Hepatocyte (in vitro differentiated cells): ENCODE results near the gene MSRB1.
"Not testable (repeated sequence)": the region's sequence is repeated elsewhere in the genome, so short reads cannot be mapped to it uniquely, and the experiment has no call there.

Experiments used
- EZH2 ChIP-seq: fragments of 200-600 bp; sonication (generic); IDR thresholded peaks from 2 replicates; pipeline ENCODE4 v1.6.1; 2016; ENCODE audit warnings: antibody characterized with exemption, mild to moderate bottlenecking, borderline replicate concordance
- EZH2phosphoT487 ChIP-seq: fragments of 200-600 bp; sonication (generic); IDR thresholded peaks from one replicate; pipeline ENCODE4 v1.6.1; 2018; ENCODE audit warnings: antibody characterized with exemption, mild to moderate bottlenecking, low read depth, moderate library complexity; ENCODE audit not compliant: unreplicated experiment, severe bottlenecking
- TF ChIP-seq, protein P1 (sequence below): fragments of 200-600 bp; sonication (generic); IDR thresholded peaks from 2 replicates; pipeline ENCODE4 v1.5.1; 2016; ENCODE audit warnings: antibody characterized with exemption, mild to moderate bottlenecking; ENCODE audit not compliant: poor library complexity

DNA sequence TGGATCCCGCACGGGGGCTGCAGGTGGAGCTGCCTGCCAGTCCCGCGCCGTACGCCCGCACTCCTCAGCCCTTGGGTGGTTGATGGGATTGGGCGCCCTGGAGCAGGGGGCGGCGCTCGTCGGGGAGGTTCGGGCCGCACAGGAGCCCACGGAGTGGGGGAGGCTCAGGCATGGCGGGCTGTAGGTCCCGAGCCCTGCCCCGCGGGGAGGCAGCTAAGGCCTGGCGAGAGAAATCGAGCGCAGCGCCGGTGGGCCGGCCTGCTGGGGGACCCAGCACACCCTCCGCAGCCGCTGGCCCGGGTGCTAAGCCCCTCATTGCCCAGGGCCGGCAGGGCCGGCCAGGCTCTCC, 15.1 kb upstream of the MSRB1 start:
- not testable (repeated sequence) for TF ChIP-seq EZH2, EZH2phosphoT487
- TF ChIP-seq, protein P1, sequence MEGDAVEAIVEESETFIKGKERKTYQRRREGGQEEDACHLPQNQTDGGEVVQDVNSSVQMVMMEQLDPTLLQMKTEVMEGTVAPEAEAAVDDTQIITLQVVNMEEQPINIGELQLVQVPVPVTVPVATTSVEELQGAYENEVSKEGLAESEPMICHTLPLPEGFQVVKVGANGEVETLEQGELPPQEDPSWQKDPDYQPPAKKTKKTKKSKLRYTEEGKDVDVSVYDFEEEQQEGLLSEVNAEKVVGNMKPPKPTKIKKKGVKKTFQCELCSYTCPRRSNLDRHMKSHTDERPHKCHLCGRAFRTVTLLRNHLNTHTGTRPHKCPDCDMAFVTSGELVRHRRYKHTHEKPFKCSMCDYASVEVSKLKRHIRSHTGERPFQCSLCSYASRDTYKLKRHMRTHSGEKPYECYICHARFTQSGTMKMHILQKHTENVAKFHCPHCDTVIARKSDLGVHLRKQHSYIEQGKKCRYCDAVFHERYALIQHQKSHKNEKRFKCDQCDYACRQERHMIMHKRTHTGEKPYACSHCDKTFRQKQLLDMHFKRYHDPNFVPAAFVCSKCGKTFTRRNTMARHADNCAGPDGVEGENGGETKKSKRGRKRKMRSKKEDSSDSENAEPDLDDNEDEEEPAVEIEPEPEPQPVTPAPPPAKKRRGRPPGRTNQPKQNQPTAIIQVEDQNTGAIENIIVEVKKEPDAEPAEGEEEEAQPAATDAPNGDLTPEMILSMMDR: not testable (repeated sequence)
